Measurements from ENCODE around the gene NCK1. TPM values are rescaled to one million over a fixed set of nuclear protein-coding genes. Genes with fewer than 3 reads are reported as not detected.

The NCK1 gene
- total and polyA plus RNA-seq, 9 of the 15 experiments (the other 6 are each of a cell fraction or from before 2014, with no cell fraction given): 17.3 to 30.5 (median 25.0) TPM

GRCh38 chr3:136910697-136911096 is 48.7 kb downstream of the NCK1 start (continued):
- no peak for TF ChIP-seq CHD7 (IDR thresholded peaks at IDR 0.05; ENCODE audit: low read depth, low read length)
- TF ChIP-seq RUNX1 (IDR thresholded peaks at IDR 0.05; ENCODE audit: low read depth): no peak
- TF ChIP-seq GABPB1 (CRISPR knock-in tag; IDR thresholded peaks at IDR 0.05): no peak
